Measurements from ENCODE around the gene ISM2. TPM values are rescaled to one million over a fixed set of nuclear protein-coding genes. Genes with fewer than 3 reads are reported as not detected.

ISM2 gene
- total RNA-seq, 1 donor from 2014 or later: 0.21 TPM

DNA sequence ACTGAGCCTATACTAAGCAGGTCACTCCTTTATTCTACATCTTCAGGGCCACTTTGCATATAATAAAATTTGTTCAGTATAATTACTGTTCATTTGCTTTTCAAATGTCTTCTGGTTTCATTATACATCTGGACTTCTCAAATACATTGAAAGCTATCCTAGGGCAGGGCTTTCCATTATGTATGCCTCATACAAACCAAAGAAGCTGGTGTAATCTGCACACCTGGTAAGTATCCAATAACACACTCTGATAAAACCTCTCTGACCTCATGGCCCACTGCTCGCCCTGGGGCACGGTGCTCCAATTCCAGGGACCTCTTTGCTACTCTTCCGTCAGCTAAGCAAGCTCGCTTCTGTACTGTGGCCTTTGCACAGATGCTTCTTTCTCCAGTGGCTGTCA, 21.9 kb upstream of the ISM2 start:
- no peak overlapping the region for H3K4me3 Mint-ChIP-seq (ENCODE audit: unreplicated experiment)
- no peak for DNase-seq (ENCODE audit: low spot score)
- peaks cover 28% of the 10 kb centered on the region for H3K36me3 Mint-ChIP-seq (ENCODE audit: low read depth, unreplicated experiment)
- no peak overlapping the region for H3K27ac Mint-ChIP-seq (ENCODE audit: unreplicated experiment)
- H3K27me3 Mint-ChIP-seq (ENCODE audit: unreplicated experiment): peaks cover 3% of the 10 kb centered on the region
- no peaks in the 10 kb centered on the region for H3K9me3 Mint-ChIP-seq (ENCODE audit: unreplicated experiment)
- TF ChIP-seq, protein P1, sequence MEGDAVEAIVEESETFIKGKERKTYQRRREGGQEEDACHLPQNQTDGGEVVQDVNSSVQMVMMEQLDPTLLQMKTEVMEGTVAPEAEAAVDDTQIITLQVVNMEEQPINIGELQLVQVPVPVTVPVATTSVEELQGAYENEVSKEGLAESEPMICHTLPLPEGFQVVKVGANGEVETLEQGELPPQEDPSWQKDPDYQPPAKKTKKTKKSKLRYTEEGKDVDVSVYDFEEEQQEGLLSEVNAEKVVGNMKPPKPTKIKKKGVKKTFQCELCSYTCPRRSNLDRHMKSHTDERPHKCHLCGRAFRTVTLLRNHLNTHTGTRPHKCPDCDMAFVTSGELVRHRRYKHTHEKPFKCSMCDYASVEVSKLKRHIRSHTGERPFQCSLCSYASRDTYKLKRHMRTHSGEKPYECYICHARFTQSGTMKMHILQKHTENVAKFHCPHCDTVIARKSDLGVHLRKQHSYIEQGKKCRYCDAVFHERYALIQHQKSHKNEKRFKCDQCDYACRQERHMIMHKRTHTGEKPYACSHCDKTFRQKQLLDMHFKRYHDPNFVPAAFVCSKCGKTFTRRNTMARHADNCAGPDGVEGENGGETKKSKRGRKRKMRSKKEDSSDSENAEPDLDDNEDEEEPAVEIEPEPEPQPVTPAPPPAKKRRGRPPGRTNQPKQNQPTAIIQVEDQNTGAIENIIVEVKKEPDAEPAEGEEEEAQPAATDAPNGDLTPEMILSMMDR (IDR thresholded peaks at IDR 0.05; ENCODE audit: unreplicated experiment): no peak
- no peaks in the 10 kb centered on the region for H3K4me1 Mint-ChIP-seq (ENCODE audit: unreplicated experiment)

DNA sequence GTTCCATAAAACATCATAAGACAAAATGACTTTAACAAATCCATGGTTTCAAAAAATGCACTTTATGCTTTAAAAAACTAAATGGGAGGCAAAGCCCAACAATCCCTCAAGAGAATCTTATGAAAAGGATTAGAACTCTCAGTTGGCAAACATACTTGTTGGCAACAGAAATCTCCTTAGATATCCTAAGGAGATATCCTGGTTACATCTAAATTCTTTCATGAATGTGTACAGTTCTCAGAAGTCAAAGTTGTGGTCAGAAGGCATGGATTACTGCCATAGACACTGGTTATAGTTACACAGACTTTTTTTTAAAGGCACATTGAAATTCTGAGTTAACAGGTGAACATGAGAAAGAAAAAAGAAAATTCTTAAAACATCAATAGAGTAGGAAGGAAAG, 17.5 kb upstream of the ISM2 start:
- DNase-seq (ENCODE audit: low spot score): no peak
- H3K4me3 Mint-ChIP-seq (ENCODE audit: unreplicated experiment): no peak overlapping the region
- H3K27me3 Mint-ChIP-seq (ENCODE audit: unreplicated experiment): peaks cover 3% of the 10 kb centered on the region
- TF ChIP-seq, protein P1 (IDR thresholded peaks at IDR 0.05; ENCODE audit: unreplicated experiment): no peak
- H3K9me3 Mint-ChIP-seq (ENCODE audit: unreplicated experiment): no peaks in the 10 kb centered on the region
- H3K4me1 Mint-ChIP-seq (ENCODE audit: unreplicated experiment): no peaks in the 10 kb centered on the region
- H3K36me3 Mint-ChIP-seq (ENCODE audit: low read depth, unreplicated experiment): peaks cover 30% of the 10 kb centered on the region
- no peak overlapping the region for H3K27ac Mint-ChIP-seq (ENCODE audit: unreplicated experiment)

DNA sequence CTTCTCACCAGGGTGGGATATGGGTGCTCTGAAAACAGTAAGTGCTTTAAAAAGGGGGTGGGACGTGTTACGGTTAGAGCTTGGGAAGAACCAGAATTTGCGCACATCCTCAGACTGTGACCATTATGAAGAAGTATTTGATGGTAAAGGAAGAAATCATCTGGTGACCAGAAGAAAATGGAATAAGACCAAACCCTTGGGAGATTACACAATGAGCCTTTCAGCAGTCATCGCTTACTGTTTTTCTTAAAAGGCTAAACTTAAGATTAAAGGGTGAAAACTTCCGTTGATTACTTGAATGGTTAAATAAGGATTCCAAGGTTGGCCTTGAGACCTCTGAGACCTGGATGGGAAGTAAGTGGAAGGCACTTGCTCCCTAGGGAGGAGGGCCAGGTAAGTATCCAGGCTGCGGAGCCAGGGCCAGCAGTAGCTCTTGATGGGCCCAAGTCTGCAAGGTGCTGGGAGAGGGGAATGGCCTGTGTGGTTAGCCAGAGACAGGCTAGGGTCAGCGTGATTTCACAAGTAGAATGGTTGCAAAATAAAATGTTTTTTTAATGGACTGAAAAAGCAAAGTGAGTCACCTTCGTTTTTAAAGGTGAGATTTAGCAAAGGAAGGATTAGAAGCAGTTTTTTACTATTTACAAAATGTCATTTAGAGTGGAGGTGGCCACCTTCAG, 13.0 kb upstream of the ISM2 start:
- TF ChIP-seq, protein P1 (IDR thresholded peaks at IDR 0.05; ENCODE audit: unreplicated experiment): no peak
- no peak for DNase-seq (ENCODE audit: low spot score)
- H3K4me3 Mint-ChIP-seq (ENCODE audit: unreplicated experiment): no peak overlapping the region
- H3K9me3 Mint-ChIP-seq (ENCODE audit: unreplicated experiment): no peaks in the 10 kb centered on the region
- peaks cover 4% of the 10 kb centered on the region for H3K36me3 Mint-ChIP-seq (ENCODE audit: low read depth, unreplicated experiment)
- no peaks in the 10 kb centered on the region for H3K27me3 Mint-ChIP-seq (ENCODE audit: unreplicated experiment)
- H3K4me1 Mint-ChIP-seq (ENCODE audit: unreplicated experiment): no peaks in the 10 kb centered on the region
- no peak overlapping the region for H3K27ac Mint-ChIP-seq (ENCODE audit: unreplicated experiment)

DNA sequence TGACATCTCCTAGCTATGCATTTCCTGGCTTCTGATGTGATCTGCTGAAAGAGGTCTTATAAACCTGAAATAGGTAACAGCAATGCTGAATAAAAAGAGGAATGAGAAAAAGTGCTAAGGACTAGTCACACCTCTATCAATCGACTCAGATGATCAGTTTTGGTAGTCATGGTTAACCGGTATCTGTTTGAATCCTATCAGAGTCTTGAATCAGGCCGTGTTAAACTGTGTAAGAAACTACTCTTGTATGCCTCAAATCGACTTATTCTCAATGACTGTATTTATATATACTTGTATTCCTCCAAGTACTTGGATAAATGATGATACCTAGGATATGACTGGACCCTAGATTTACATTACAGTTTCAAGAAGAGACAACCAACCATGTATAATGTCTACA, 10.8 kb upstream of the ISM2 start:
- Mint-ChIP-seq H3K9me3 (ENCODE audit: unreplicated experiment) (no peaks in the 10 kb centered on the region), H3K27ac (ENCODE audit: unreplicated experiment) (no peak overlapping the region), H3K4me3 (ENCODE audit: unreplicated experiment) (no peak overlapping the region), H3K4me1 (ENCODE audit: unreplicated experiment) (no peaks in the 10 kb centered on the region), H3K36me3 (ENCODE audit: low read depth, unreplicated experiment) (peaks cover 6% of the 10 kb centered on the region), H3K27me3 (ENCODE audit: unreplicated experiment) (no peaks in the 10 kb centered on the region)
- DNase-seq (ENCODE audit: low spot score): no peak
- TF ChIP-seq, protein P1 (IDR thresholded peaks at IDR 0.05; ENCODE audit: unreplicated experiment): no peak

DNA sequence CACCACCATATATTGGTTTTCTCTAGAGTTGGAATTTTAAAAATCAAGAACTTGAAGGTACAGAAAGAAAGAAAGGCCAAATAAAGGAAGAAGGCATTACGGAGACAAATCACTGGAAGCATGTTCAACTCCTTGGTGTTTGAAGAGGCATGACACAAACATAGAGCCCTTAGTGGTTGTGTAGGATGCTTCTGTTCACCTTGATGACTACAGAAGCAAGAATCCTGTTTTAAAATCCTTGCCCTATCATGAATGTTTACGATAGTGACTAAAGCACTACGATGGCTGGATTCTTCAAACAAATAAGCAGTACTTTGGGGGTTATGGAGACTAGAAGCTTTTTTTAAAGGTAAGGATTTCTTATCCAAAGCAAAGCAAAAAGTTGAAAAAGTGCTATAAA, 10.3 kb upstream of the ISM2 start:
- TF ChIP-seq, protein P1 (IDR thresholded peaks at IDR 0.05; ENCODE audit: unreplicated experiment): no peak
- Mint-ChIP-seq H3K9me3 (ENCODE audit: unreplicated experiment) (no peaks in the 10 kb centered on the region), H3K36me3 (ENCODE audit: low read depth, unreplicated experiment) (peaks cover 6% of the 10 kb centered on the region), H3K27ac (ENCODE audit: unreplicated experiment) (no peak overlapping the region), H3K4me1 (ENCODE audit: unreplicated experiment) (no peaks in the 10 kb centered on the region), H3K27me3 (ENCODE audit: unreplicated experiment) (no peaks in the 10 kb centered on the region), H3K4me3 (ENCODE audit: unreplicated experiment) (no peak overlapping the region)
- DNase-seq (ENCODE audit: low spot score): no peak

All from endothelial cell (in vitro differentiated cells).